Measurements from ENCODE around the gene PROX2.

Gene PROX2

DNA sequence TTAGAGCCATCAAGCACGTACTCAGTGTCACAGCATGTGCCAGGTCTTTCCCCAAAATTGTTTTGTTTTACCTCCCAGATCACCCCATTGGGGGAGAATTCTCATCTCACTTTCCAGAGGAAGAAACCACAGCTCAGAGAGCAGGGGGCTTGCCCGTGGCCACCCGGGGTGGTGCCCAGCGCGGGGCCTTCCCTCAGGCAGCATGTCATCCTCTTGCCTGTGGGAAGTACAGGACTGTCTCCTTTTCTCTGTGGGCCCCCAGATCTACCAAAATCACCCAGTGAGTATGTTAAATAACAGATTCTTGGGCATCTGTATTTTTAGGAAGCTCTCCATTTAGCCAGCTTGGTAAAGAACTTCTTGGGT, 41.2 kb upstream of the PROX2 start:
- H3K36me3 ChIP-seq (ENCODE audit: insufficient read depth, low read length), result no peaks in the 10 kb centered on the region
- TF ChIP-seq EZH2 (IDR thresholded peaks at IDR 0.05; ENCODE audit: borderline replicate concordance, low read length) (no peak), CTCF (IDR thresholded peaks at IDR 0.05; ENCODE audit: low read length) (no peak)
- H3K9ac ChIP-seq (ENCODE audit: low read length), result no peak overlapping the region

DNA sequence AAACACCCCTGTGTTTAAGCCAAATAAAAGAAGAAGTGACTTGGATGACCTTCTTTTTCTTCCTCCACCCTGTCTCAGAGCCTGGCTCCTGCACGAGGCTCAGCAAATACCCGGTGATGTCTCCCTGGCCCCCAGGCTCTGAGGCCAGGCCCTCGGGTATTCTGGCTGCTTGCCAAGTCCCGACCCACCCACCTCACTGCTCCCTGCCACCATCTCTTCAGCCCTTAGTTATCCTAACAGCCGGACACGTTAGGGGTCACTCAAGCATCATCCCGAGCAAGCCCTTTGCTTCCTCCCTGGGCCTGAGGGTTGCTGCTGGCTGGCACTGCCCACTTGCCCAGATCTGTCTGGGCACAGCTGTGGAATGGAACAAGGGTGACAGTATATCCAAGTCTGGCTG, 39.9 kb upstream of the PROX2 start:
- Histone ChIP-seq H4K20me1 (ENCODE audit: insufficient read depth, low read length) (no peaks in the 10 kb centered on the region), H3K36me3 (ENCODE audit: insufficient read depth, low read length) (no peaks in the 10 kb centered on the region), H3K9me3 (ENCODE audit: low read length) (no peaks in the 10 kb centered on the region), H3K79me2 (ENCODE audit: insufficient read depth, low read length) (no peaks in the 10 kb centered on the region), H3K9ac (ENCODE audit: low read length) (no peak overlapping the region), H3F3A (ENCODE audit: insufficient read depth, low read length) (no peaks in the 10 kb centered on the region), H2AFZ (ENCODE audit: low read length) (no peak overlapping the region), H3K4me1 (ENCODE audit: insufficient read depth, low read length, severe bottlenecking) (no peaks in the 10 kb centered on the region), H3K9me2 (ENCODE audit: low read depth, low read length) (no peaks in the 10 kb centered on the region), H3K27ac (ENCODE audit: low read depth, low read length, poor library complexity, severe bottlenecking) (no peak overlapping the region), H3K4me3 (ENCODE audit: low read depth, low read length, poor library complexity, severe bottlenecking) (no peak overlapping the region), H3K27me3 (ENCODE audit: insufficient read depth, low read length) (no peaks in the 10 kb centered on the region), H3K4me2 (ENCODE audit: low read length) (no peak overlapping the region)
- TF ChIP-seq CTCF (IDR thresholded peaks at IDR 0.05; ENCODE audit: low read length), result no peak
- no peak for TF ChIP-seq EZH2 (IDR thresholded peaks at IDR 0.05; ENCODE audit: borderline replicate concordance, low read length)

More for the DNA sequence above, 41.2 kb upstream of the PROX2 start:
- Histone ChIP-seq H3K27me3 (ENCODE audit: insufficient read depth, low read length) (no peaks in the 10 kb centered on the region; the same call in 1 of the 2 replicates), H3K9me2 (ENCODE audit: low read depth, low read length) (no peaks in the 10 kb centered on the region), H3K4me2 (ENCODE audit: low read length) (no peak overlapping the region), H4K20me1 (ENCODE audit: insufficient read depth, low read length) (no peaks in the 10 kb centered on the region), H3K79me2 (ENCODE audit: insufficient read depth, low read length) (no peaks in the 10 kb centered on the region), H2AFZ (ENCODE audit: low read length) (no peak overlapping the region), H3K27ac (ENCODE audit: low read depth, low read length, poor library complexity, severe bottlenecking) (no peak overlapping the region), H3K9me3 (ENCODE audit: low read length) (no peaks in the 10 kb centered on the region), H3K4me1 (ENCODE audit: insufficient read depth, low read length, severe bottlenecking) (no peaks in the 10 kb centered on the region), H3K4me3 (ENCODE audit: low read depth, low read length, poor library complexity, severe bottlenecking) (no peak overlapping the region), H3F3A (ENCODE audit: insufficient read depth, low read length) (no peaks in the 10 kb centered on the region)

GRCh38 chr14:74915426-74915825, 39.5 kb upstream of the PROX2 start:
- no peaks in the 10 kb centered on the region for H3K9me2 ChIP-seq (ENCODE audit: low read depth, low read length)
- H3K27me3 ChIP-seq (ENCODE audit: insufficient read depth, low read length), result no peaks in the 10 kb centered on the region
- H3K79me2 ChIP-seq (ENCODE audit: insufficient read depth, low read length), result no peaks in the 10 kb centered on the region
- TF ChIP-seq EZH2 (IDR thresholded peaks at IDR 0.05; ENCODE audit: borderline replicate concordance, low read length) (no peak), CTCF (IDR thresholded peaks at IDR 0.05; ENCODE audit: low read length) (no peak)
- H3K27ac ChIP-seq (ENCODE audit: low read depth, low read length, poor library complexity, severe bottlenecking), result no peak overlapping the region
- no peaks in the 10 kb centered on the region for H3F3A ChIP-seq (ENCODE audit: insufficient read depth, low read length)
- H3K9ac ChIP-seq (ENCODE audit: low read length), result no peak overlapping the region
- H4K20me1 ChIP-seq (ENCODE audit: insufficient read depth, low read length), result no peaks in the 10 kb centered on the region
- no peak overlapping the region for H2AFZ ChIP-seq (ENCODE audit: low read length)
- H3K36me3 ChIP-seq (ENCODE audit: insufficient read depth, low read length), result no peaks in the 10 kb centered on the region
- no peak overlapping the region for H3K4me3 ChIP-seq (ENCODE audit: low read depth, low read length, poor library complexity, severe bottlenecking)
- H3K4me2 ChIP-seq (ENCODE audit: low read length), result no peak overlapping the region
- no peaks in the 10 kb centered on the region for H3K4me1 ChIP-seq (ENCODE audit: insufficient read depth, low read length, severe bottlenecking)
- H3K9me3 ChIP-seq (ENCODE audit: low read length), result no peaks in the 10 kb centered on the region

Data from OCI-LY1 (cell line).